ENCODE measurements around the gene TNIP1.

Gene TNIP1

GRCh38 chr5:151008210-151008491 is 72.7 kb downstream of the TNIP1 start:
- Histone ChIP-seq H3K79me1 (ENCODE audit: low read length) (no peaks in the 10 kb centered on the region), H3K27ac (ENCODE audit: low read depth, low read length) (no peak overlapping the region), H4K12ac (ENCODE audit: low read depth, low read length) (no peak overlapping the region), H4K91ac (ENCODE audit: low read depth, low read length) (no peak overlapping the region), H3K4me3 (ENCODE audit: low read depth, low read length) (no peak overlapping the region), H2BK12ac (ENCODE audit: low read length) (no peak overlapping the region), H2BK5ac (ENCODE audit: low read depth, low read length, poor library complexity) (no peak overlapping the region), H3K4me2 (ENCODE audit: low read length) (no peak overlapping the region), H3K4ac (ENCODE audit: low read depth, low read length) (no peak overlapping the region), H3K4me1 (ENCODE audit: control insufficient read depth in 1 of 2, insufficient read depth in 2 of 2, low read length in 2 of 2) (no peaks in the 10 kb centered on the region), H3K36me3 (ENCODE audit: control insufficient read depth in 1 of 2, insufficient read depth in 2 of 2, low read length in 2 of 2) (no peaks in the 10 kb centered on the region), H2AFZ (ENCODE audit: insufficient read depth, low read length, poor library complexity) (no peak overlapping the region), H3K79me2 (ENCODE audit: control insufficient read depth, insufficient read depth, low read length, poor library complexity) (no peaks in the 10 kb centered on the region), H3K23ac (ENCODE audit: low read length) (no peak overlapping the region), H3K14ac (ENCODE audit: low read length) (no peak overlapping the region), H3K27me3 (ENCODE audit: insufficient read depth, low read length) (no peaks in the 10 kb centered on the region), H3K9ac (ENCODE audit: low read length) (no peak overlapping the region), H2AK5ac (ENCODE audit: low read length) (no peak overlapping the region), H2BK120ac (ENCODE audit: insufficient read depth, low read length, poor library complexity) (no peak overlapping the region), H3K18ac (ENCODE audit: low read length) (no peak overlapping the region), H4K8ac (ENCODE audit: low read depth, low read length) (no peak overlapping the region), H3K9me3 (ENCODE audit: insufficient read depth, low read depth, low read length) (no peaks in the 10 kb centered on the region)
- DNase-seq, result no peak
- WGBS (ENCODE audit: extremely low coverage, insufficient coverage, insufficient read length), result no CpG with 5 or more reads among the region's 2 CpGs

- H3K9ac ChIP-seq (ENCODE audit: low read length), result no peak overlapping the region
- H3K27me3 ChIP-seq (ENCODE audit: insufficient read depth, low read length), result no peaks in the 10 kb centered on the region
- H3K4me1 ChIP-seq (ENCODE audit: control insufficient read depth in 1 of 2, insufficient read depth in 2 of 2, low read length in 2 of 2), result no peaks in the 10 kb centered on the region
- no peaks in the 10 kb centered on the region for H3K79me1 ChIP-seq (ENCODE audit: low read length)
- no peak overlapping the region for H4K8ac ChIP-seq (ENCODE audit: low read depth, low read length)
- no peak overlapping the region for H3K14ac ChIP-seq (ENCODE audit: low read length)
- H3K18ac ChIP-seq (ENCODE audit: low read length), result no peak overlapping the region
- H2AK5ac ChIP-seq (ENCODE audit: low read length), result no peak overlapping the region
- no peak overlapping the region for H2BK120ac ChIP-seq (ENCODE audit: insufficient read depth, low read length, poor library complexity)
- H3K27ac ChIP-seq (ENCODE audit: low read depth, low read length), result no peak overlapping the region
- no peak overlapping the region for H2BK5ac ChIP-seq (ENCODE audit: low read depth, low read length, poor library complexity)
- no peak overlapping the region for H4K91ac ChIP-seq (ENCODE audit: low read depth, low read length)
- no peak for DNase-seq
- H3K23ac ChIP-seq (ENCODE audit: low read length), result no peak overlapping the region
- H3K4me2 ChIP-seq (ENCODE audit: low read length), result no peak overlapping the region
- no peak overlapping the region for H2BK12ac ChIP-seq (ENCODE audit: low read length)
- no peaks in the 10 kb centered on the region for H3K36me3 ChIP-seq (ENCODE audit: control insufficient read depth in 1 of 2, insufficient read depth in 2 of 2, low read length in 2 of 2)
- no peak overlapping the region for H3K4ac ChIP-seq (ENCODE audit: low read depth, low read length)
- no CpG with 5 or more reads among the region's 7 CpGs for WGBS (ENCODE audit: extremely low coverage, insufficient coverage, insufficient read length)
- no peaks in the 10 kb centered on the region for H3K9me3 ChIP-seq (ENCODE audit: insufficient read depth, low read depth, low read length)
- H4K12ac ChIP-seq (ENCODE audit: low read depth, low read length), result no peak overlapping the region
- no peak overlapping the region for H3K4me3 ChIP-seq (ENCODE audit: low read depth, low read length)
- no peak overlapping the region for H2AFZ ChIP-seq (ENCODE audit: insufficient read depth, low read length, poor library complexity)
- H3K79me2 ChIP-seq (ENCODE audit: control insufficient read depth, insufficient read depth, low read length, poor library complexity), result no peaks in the 10 kb centered on the region
Measured at GRCh38 chr5:151007430-151008209, 73.2 kb downstream of the TNIP1 start.

GRCh38 chr5:151006704-151007334 is 74.0 kb downstream of the TNIP1 start:
- H3K79me2 ChIP-seq (ENCODE audit: control insufficient read depth, insufficient read depth, low read length, poor library complexity), result no peaks in the 10 kb centered on the region
- no peak overlapping the region for H2BK5ac ChIP-seq (ENCODE audit: low read depth, low read length, poor library complexity)
- H3K18ac ChIP-seq (ENCODE audit: low read length), result no peak overlapping the region
- H3K23ac ChIP-seq (ENCODE audit: low read length), result no peak overlapping the region
- WGBS (ENCODE audit: extremely low coverage, insufficient coverage, insufficient read length), result no CpG with 5 or more reads among the region's 5 CpGs
- H2AFZ ChIP-seq (ENCODE audit: insufficient read depth, low read length, poor library complexity), result no peak overlapping the region
- H3K4ac ChIP-seq (ENCODE audit: low read depth, low read length), result no peak overlapping the region
- no peaks in the 10 kb centered on the region for H3K9me3 ChIP-seq (ENCODE audit: insufficient read depth, low read depth, low read length)
- DNase-seq, result no peak
- no peaks in the 10 kb centered on the region for H3K27me3 ChIP-seq (ENCODE audit: insufficient read depth, low read length)
- H3K27ac ChIP-seq (ENCODE audit: low read depth, low read length), result no peak overlapping the region
- H2BK120ac ChIP-seq (ENCODE audit: insufficient read depth, low read length, poor library complexity), result no peak overlapping the region
- H3K4me3 ChIP-seq (ENCODE audit: low read depth, low read length), result no peak overlapping the region
- no peaks in the 10 kb centered on the region for H3K4me1 ChIP-seq (ENCODE audit: control insufficient read depth in 1 of 2, insufficient read depth in 2 of 2, low read length in 2 of 2)
- H3K9ac ChIP-seq (ENCODE audit: low read length), result no peak overlapping the region
- no peak overlapping the region for H4K8ac ChIP-seq (ENCODE audit: low read depth, low read length)
- H3K4me2 ChIP-seq (ENCODE audit: low read length), result no peak overlapping the region
- no peaks in the 10 kb centered on the region for H3K79me1 ChIP-seq (ENCODE audit: low read length)
- H4K12ac ChIP-seq (ENCODE audit: low read depth, low read length), result no peak overlapping the region
- H3K14ac ChIP-seq (ENCODE audit: low read length), result no peak overlapping the region
- H2AK5ac ChIP-seq (ENCODE audit: low read length), result no peak overlapping the region
- H2BK12ac ChIP-seq (ENCODE audit: low read length), result no peak overlapping the region
- no peak overlapping the region for H4K91ac ChIP-seq (ENCODE audit: low read depth, low read length)
- no peaks in the 10 kb centered on the region for H3K36me3 ChIP-seq (ENCODE audit: control insufficient read depth in 1 of 2, insufficient read depth in 2 of 2, low read length in 2 of 2)

GRCh38 chr5:151005950-151006576 is 74.8 kb downstream of the TNIP1 start:
- Histone ChIP-seq H3K79me2 (ENCODE audit: control insufficient read depth, insufficient read depth, low read length, poor library complexity) (no peaks in the 10 kb centered on the region), H3K4me2 (ENCODE audit: low read length) (no peak overlapping the region), H3K27ac (ENCODE audit: low read depth, low read length) (no peak overlapping the region), H4K12ac (ENCODE audit: low read depth, low read length) (no peak overlapping the region), H2BK12ac (ENCODE audit: low read length) (no peak overlapping the region), H3K18ac (ENCODE audit: low read length) (no peak overlapping the region), H3K4me1 (ENCODE audit: control insufficient read depth in 1 of 2, insufficient read depth in 2 of 2, low read length in 2 of 2) (no peaks in the 10 kb centered on the region), H3K14ac (ENCODE audit: low read length) (no peak overlapping the region), H4K8ac (ENCODE audit: low read depth, low read length) (no peak overlapping the region), H3K9ac (ENCODE audit: low read length) (no peak overlapping the region), H3K27me3 (ENCODE audit: insufficient read depth, low read length) (no peaks in the 10 kb centered on the region), H2AK5ac (ENCODE audit: low read length) (no peak overlapping the region), H2AFZ (ENCODE audit: insufficient read depth, low read length, poor library complexity) (no peak overlapping the region), H3K23ac (ENCODE audit: low read length) (no peak overlapping the region), H3K79me1 (ENCODE audit: low read length) (no peaks in the 10 kb centered on the region), H3K4ac (ENCODE audit: low read depth, low read length) (no peak overlapping the region), H3K4me3 (ENCODE audit: low read depth, low read length) (no peak overlapping the region), H3K9me3 (ENCODE audit: insufficient read depth, low read depth, low read length) (no peaks in the 10 kb centered on the region), H2BK120ac (ENCODE audit: insufficient read depth, low read length, poor library complexity) (no peak overlapping the region), H3K36me3 (ENCODE audit: control insufficient read depth in 1 of 2, insufficient read depth in 2 of 2, low read length in 2 of 2) (no peaks in the 10 kb centered on the region), H2BK5ac (ENCODE audit: low read depth, low read length, poor library complexity) (no peak overlapping the region), H4K91ac (ENCODE audit: low read depth, low read length) (no peak overlapping the region)
- DNase-seq, result no peak
- WGBS (ENCODE audit: extremely low coverage, insufficient coverage, insufficient read length), result no CpG with 5 or more reads among the region's 7 CpGs

Data from trophoblast cell (in vitro differentiated cells and primary cell).